Activated effector memory CD4-positive, alpha-beta T cell treated with anti-CD3 and anti-CD28 coated beads, Interleukin-2, amount 50 U/mL, for 16 hours (primary cell): ENCODE data around the gene ABCC4.

Source experiments
- DNase-seq: peaks from one replicate; pipeline ENCODE4 v3.0.0-alpha.2; 2020

Gene ABCC4

GRCh38 chr13:95153647-95154412, 147.4 kb downstream of the ABCC4 start:
- no peak for DNase-seq

DNA sequence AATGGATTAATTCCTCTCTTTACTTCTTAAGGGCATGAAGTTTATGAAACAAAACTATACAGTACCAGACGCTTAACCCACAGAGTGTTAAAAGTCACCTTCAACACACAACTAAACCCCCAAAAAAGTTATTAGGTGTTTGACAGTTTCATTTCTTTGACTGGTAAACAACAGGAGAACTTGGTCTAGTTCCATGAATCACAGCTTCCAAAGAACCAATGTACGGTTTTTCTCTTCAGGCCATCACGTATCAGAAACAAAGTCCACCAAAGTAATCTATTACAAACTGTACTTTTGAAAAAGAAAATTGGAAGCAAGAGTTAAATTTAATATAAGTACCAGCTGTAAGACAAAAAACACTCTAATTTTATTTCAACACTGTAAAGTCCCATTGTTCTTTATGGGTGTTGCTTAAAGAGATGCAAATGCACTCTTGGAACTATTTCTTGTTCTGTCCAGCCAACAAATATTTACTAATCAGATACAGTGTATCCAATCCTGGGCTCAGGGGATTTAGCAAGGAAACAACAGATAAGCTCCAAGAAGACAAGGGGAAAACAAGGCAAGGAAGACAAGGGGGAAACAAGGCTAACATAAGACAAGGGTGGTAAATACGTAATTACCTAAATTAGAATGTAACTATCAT, 149.2 kb downstream of the ABCC4 start:
- no peak for DNase-seq

GRCh38 chr13:95150555-95150954, 150.7 kb downstream of the ABCC4 start:
- no peak for DNase-seq

DNA sequence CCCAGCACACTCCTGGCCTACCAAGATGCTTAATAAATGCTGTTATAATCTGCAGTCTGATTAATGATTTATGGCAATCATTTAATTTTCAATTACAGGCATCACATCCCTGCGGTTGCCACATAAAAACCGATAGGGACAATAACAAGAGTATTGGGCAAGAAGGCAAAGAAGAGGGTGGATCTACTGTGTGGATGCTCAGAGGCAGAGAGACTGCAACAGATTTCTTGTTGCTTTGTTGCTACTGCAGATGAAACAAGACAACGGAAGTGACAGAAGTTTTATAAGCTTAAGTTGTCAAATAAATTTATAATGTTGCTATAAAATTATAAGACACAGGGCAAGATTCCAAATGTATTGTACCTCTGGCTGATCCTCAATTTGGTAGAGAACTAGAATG, 154.8 kb downstream of the ABCC4 start:
- DNase-seq, result no peak

DNA sequence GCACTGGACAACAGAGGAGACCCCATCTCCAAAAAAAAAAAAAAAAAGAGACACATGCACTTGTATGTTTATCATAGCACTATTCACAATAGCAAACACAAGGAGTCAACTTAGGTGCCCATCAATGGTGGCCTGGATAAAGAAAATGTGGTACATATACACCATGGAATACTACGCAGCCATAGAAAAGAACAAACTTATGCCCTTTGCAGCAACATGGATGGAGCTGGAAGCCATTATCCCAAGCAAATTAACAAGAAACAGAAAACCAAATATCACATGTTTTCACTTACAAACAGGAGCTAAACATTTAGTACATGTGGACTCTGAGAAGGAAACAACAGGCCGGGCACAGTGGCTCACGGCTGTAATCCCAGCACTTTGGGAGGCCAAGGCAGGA, 155.7 kb downstream of the ABCC4 start:
- DNase-seq, result no peak

GRCh38 chr13:95140502-95140901, 160.7 kb downstream of the ABCC4 start:
- DNase-seq, result no peak

GRCh38 chr13:95138876-95139585, 162.2 kb downstream of the ABCC4 start:
- no peak for DNase-seq

- no peak for DNase-seq
Observed at GRCh38 chr13:95137096-95137495, 164.2 kb downstream of the ABCC4 start.

- no peak for DNase-seq
Observed at GRCh38 chr13:95136638-95137037, 164.6 kb downstream of the ABCC4 start.

DNA sequence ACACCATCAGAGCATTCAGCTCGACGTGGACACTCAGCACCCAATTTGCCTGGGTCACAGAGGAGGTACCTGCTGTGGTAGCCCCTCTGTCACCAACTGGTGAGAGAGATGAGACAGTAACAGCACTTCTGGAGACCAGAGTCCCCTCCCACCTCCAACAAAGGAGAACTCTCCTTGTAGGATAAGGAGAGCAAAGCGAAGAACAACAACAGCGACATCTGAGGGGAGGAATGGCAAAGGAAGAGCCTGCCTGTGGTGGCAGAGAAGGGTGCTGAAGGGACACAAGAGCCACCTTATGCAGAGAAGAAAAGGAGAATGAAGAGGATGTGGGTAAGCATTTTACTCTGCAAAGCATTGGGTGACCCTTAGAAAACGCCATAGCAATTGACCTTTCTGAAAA, 167.8 kb downstream of the ABCC4 start:
- DNase-seq, result no peak

DNA sequence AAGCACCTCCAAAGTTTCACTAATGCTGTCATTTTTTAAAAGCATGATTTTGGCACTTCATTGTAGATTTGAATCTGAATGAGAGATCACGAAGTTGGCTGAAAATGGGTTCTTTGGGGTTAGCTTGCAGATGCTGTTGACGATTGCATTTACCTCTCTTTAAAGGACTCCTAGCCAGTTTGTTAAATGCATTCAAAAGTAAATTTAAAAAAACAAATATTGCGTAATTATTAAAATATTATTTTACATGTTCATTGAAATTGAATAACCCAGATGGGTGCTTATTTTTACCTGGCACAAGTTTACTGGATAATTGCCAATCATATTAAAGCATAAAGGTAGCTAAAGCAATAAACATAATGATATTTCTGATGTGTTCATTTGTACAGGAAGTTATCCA, 172.2 kb downstream of the ABCC4 start:
- DNase-seq, result no peak

DNA sequence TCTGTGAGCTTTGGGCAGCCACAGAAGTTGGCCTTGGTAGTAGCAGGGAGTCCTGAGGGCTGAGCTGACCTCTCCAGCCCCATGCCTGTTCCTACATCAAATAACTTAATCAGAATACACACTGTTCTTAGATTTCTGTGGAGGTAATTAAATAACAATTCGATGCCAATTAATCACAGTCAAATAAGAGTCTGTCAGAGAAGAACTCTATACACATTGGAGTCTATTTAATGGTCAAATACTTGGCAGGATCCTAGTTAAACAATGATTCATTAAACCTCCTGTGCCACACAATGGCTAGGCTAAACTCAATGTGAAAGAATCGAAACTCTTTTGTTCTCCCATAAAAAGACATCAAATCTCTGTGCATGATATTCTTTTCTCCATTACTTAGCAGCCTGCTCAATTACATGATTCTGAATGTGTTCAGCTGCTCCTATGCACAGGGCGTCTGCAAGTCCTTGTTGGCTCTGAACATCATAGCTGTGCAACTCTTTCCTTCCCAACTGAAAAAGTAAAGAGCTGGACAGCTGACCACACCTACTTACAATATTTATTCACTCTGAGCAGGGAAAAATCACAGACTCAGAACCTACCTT, 173.1 kb downstream of the ABCC4 start:
- no peak for DNase-seq

DNA sequence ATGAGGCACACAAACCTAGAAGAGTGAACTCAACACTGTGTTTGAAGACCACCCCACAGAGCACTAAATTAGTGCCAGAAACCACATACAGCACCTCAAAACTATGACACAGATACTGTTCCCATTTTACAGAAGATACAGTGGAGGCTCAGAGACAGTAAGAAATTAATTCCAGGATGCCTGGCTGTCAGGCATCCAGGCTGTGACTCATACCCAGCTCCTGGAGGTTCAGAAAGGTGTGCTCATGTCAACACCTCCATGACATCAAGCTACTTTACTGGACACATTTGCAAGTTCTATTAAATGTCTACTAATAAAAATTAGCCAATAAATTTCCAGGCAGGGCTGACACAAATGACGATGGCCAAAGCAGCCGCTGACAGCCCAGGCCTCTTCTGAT, 176.3 kb downstream of the ABCC4 start:
- no peak for DNase-seq

- no peak for DNase-seq
Observed at GRCh38 chr13:95123726-95124125, 177.5 kb downstream of the ABCC4 start.

- DNase-seq, result no peak
Observed at GRCh38 chr13:95122063-95122462, 179.2 kb downstream of the ABCC4 start.

- no peak for DNase-seq
Observed at GRCh38 chr13:95121516-95121915, 179.7 kb downstream of the ABCC4 start.

- DNase-seq, result no peak
Observed at GRCh38 chr13:95120650-95121049, 180.6 kb downstream of the ABCC4 start.

- DNase-seq, result no peak
Observed at GRCh38 chr13:95118541-95119324, 182.5 kb downstream of the ABCC4 start.

DNA sequence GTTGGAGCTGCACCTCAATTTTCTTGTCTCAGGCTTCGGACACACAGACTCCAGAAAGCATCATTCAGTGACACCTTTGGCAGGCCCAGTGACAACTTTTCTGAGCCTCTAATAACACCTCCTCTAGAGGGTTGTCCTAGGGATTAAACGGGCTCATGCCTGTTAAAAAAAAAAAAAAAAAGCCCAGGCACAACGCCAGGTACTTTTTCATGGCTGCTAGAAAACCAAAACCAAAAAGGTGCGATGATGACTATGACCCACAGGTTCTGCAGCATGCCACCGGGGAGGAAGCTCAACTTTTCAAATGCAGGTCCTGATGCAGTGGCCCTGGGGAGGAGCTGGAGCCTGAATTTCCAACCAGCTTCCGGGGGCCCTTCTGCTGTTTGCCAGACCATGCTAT, 184.2 kb downstream of the ABCC4 start:
- DNase-seq, result no peak

DNA sequence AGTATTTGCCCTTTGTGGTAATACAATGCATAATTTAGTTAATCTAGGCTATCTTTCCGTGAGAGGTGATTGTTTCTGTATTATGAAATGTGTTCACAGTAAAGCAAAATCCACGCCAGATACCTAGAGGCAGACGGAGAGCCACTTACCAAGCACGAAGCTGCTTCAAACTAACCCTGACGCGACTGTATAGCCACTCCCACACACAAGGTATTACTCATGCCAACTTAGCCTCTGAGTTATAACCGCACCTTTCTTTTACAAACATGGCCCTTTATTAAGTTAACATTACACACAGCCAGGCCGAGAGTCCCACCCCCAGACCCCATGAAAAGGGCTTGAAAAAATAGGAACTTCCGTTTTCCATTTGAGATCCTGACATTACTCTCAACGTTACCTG, 185.7 kb downstream of the ABCC4 start:
- no peak for DNase-seq

DNA sequence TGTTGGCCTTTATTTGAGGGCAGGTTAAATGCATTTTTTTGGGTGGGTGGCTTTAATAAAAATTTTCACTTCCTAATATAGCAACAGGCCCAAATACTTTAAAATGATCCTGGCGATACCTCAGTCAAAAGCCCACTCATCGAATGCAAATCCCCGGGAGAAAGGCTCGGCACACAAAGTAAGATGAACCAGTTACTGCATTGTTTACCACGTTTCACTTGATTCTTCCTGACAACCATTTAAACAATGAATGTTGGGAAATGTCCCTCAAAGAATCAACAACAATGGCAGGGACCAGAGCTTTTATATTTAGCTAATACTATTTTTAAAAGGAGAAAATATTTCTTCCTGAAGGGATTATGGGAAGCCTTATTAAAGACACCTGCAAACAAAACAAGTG, 187.7 kb downstream of the ABCC4 start:
- no peak for DNase-seq

GRCh38 chr13:95112883-95113282, 188.4 kb downstream of the ABCC4 start:
- no peak for DNase-seq

DNA sequence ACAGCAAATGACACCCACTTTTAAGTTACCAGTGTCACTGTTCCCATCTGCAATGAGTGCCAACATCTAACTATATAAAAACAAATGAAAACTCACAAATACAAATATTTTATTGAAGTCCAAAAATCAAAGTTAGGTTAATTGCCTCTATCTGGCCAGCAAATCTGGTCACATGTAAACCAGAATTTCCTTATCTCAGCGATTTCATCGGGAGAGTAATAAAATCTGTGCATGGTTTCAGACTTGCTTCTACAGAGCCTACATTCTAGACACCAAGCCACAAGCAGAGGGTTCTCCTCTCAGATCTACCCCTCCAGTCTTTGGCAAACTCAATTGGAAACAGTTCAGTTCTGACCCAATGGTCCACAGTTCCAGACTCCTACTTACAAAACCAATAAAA, 189.6 kb downstream of the ABCC4 start:
- DNase-seq, result no peak
